Neural progenitor cell (in vitro differentiated cells): ENCODE results near the gene COL7A1.

Experiments used
- CTCF ChIP-seq: fragments of 200-600 bp; sonication (generic); IDR thresholded peaks from 2 replicates; pipeline ENCODE4 v1.5.1; 2017; ENCODE audit warnings: antibody characterized with exemption, mild to moderate bottlenecking
- EZH2 ChIP-seq: fragments of 200-600 bp; sonication (generic); IDR thresholded peaks from 2 replicates; pipeline ENCODE4 v1.6.1; 2017; ENCODE audit warnings: antibody characterized with exemption, mild to moderate bottlenecking, moderate library complexity

- TF ChIP-seq EZH2 (no peak), CTCF (no peak)
Observed at GRCh38 chr3:48519277-48519643, 75.9 kb downstream of the COL7A1 start.
